Natural killer cell treated with Interleukin-12 subunit alpha and Interleukin-12 subunit beta and Interleukin-15 and Interleukin-18, amount 100 ng/mL, for 72 hours (primary cell): ENCODE measurements around the gene TNFRSF19. TPM values are rescaled to one million over a fixed set of nuclear protein-coding genes. Genes with fewer than 3 reads are reported as not detected.

Experiments used
- ATAC-seq, 2 donors: fragments of 150-1000 bp; cut with Tn5 transposase in 1 of 2; sonication (Bioruptor Pico), chemical (Tn5 transposase) in 1 of 2; 2 replicates each; pipeline ENCODE4 v1.10.0; 2021
- DNase-seq: peaks from one replicate; pipeline ENCODE4 v3.0.0; 2022; ENCODE audit warnings: low spot score
- H3K27ac Mint-ChIP-seq, 2 donors: 1 replicate in 1 of 2; 2 replicates in 1 of 2; pipeline ENCODE4 v1.8.0; 2022; ENCODE audit warnings: mixed read lengths in 2 of 2, mild to moderate bottlenecking in 1 of 2, moderate library complexity in 1 of 2
- H3K27me3 Mint-ChIP-seq, 2 donors: 1 replicate in 1 of 2; 2 replicates in 1 of 2; pipeline ENCODE4 v1.8.0; 2022; ENCODE audit warnings: mixed read lengths in 2 of 2
- H3K36me3 Mint-ChIP-seq: one replicate; pipeline ENCODE4 v1.8.0; 2022; ENCODE audit warnings: mixed read lengths
- H3K4me1 Mint-ChIP-seq, 2 donors: 1 replicate in 1 of 2; 2 replicates in 1 of 2; pipeline ENCODE4 v1.8.0; 2022; ENCODE audit warnings: low read depth in 2 of 2, mixed read lengths in 2 of 2, mild to moderate bottlenecking in 1 of 2
- H3K4me3 Mint-ChIP-seq: one replicate; pipeline ENCODE4 v1.8.0; 2022; ENCODE audit warnings: mixed read lengths
- H3K9me3 Mint-ChIP-seq: 2 replicates; pipeline ENCODE4 v1.8.0; 2022; ENCODE audit warnings: mixed read lengths
- total RNA-seq, 2 donors: library from RNA; stranded (reverse); gene quantifications; one replicate each; pipeline ENCODE4 v1.2.3, GENCODE V29; 2022

Gene TNFRSF19
- total RNA-seq, 2 donors from 2014 or later, result 0.14 to 0.17 TPM

GRCh38 chr13:23631311-23632047 lies 61.3 kb downstream of the TNFRSF19 start:
- ATAC-seq (no peak), DNase-seq (no peak)
- Mint-ChIP-seq H3K9me3 (no peaks in the 10 kb centered on the region), H3K4me3 (no peak overlapping the region), H3K4me1 (no peaks in the 10 kb centered on the region), H3K36me3 (no peaks in the 10 kb centered on the region), H3K27me3 (peaks cover 9 to 12% of the 10 kb centered on the region in 2 donors), H3K27ac (no peak overlapping the region)

GRCh38 chr13:23632048-23632582 lies 61.9 kb downstream of the TNFRSF19 start:
- no peak overlapping the region for H3K27ac Mint-ChIP-seq
- no peaks in the 10 kb centered on the region for H3K36me3 Mint-ChIP-seq
- H3K4me1 Mint-ChIP-seq, result no peaks in the 10 kb centered on the region
- H3K27me3 Mint-ChIP-seq, result peaks cover 9 to 11% of the 10 kb centered on the region in 2 donors
- DNase-seq (no peak), ATAC-seq (no peak)
- H3K4me3 Mint-ChIP-seq, result no peak overlapping the region
- H3K9me3 Mint-ChIP-seq, result no peaks in the 10 kb centered on the region

GRCh38 chr13:23632741-23633140 lies 62.5 kb downstream of the TNFRSF19 start:
- ATAC-seq (no peak), DNase-seq (no peak)
- Mint-ChIP-seq H3K4me1 (no peaks in the 10 kb centered on the region), H3K27ac (no peak overlapping the region), H3K4me3 (no peak overlapping the region), H3K9me3 (no peaks in the 10 kb centered on the region), H3K27me3 (peaks cover 6 to 9% of the 10 kb centered on the region in 2 donors), H3K36me3 (no peaks in the 10 kb centered on the region)

GRCh38 chr13:23634897-23635296 lies 64.7 kb downstream of the TNFRSF19 start:
- H3K27ac Mint-ChIP-seq, result no peak overlapping the region

GRCh38 chr13:23636360-23636759 lies 66.1 kb downstream of the TNFRSF19 start:
- ATAC-seq (no peak), DNase-seq (no peak)
- no peaks in the 10 kb centered on the region for H3K4me1 Mint-ChIP-seq
- H3K27ac Mint-ChIP-seq, result no peak overlapping the region
- peaks cover 0 to 4% of the 10 kb centered on the region in 2 donors for H3K27me3 Mint-ChIP-seq
- no peak overlapping the region for H3K4me3 Mint-ChIP-seq
- no peaks in the 10 kb centered on the region for H3K36me3 Mint-ChIP-seq
- H3K9me3 Mint-ChIP-seq, result no peaks in the 10 kb centered on the region

More at GRCh38 chr13:23634897-23635296, 64.7 kb downstream of the TNFRSF19 start:
- no peak overlapping the region for H3K4me3 Mint-ChIP-seq
- peaks cover under 1 to 4% of the 10 kb centered on the region in 2 donors for H3K27me3 Mint-ChIP-seq
- DNase-seq, result no peak
- ATAC-seq, result no peak
- no peaks in the 10 kb centered on the region for H3K9me3 Mint-ChIP-seq
- no peaks in the 10 kb centered on the region for H3K36me3 Mint-ChIP-seq
- H3K4me1 Mint-ChIP-seq, result no peaks in the 10 kb centered on the region

- no peak overlapping the region for H3K27ac Mint-ChIP-seq
- peaks cover 0 to 2% of the 10 kb centered on the region in 2 donors for H3K27me3 Mint-ChIP-seq
- no peaks in the 10 kb centered on the region for H3K4me1 Mint-ChIP-seq
- DNase-seq (no peak), ATAC-seq (no peak)
- H3K9me3 Mint-ChIP-seq, result no peaks in the 10 kb centered on the region
- H3K4me3 Mint-ChIP-seq, result no peak overlapping the region
- H3K36me3 Mint-ChIP-seq, result no peaks in the 10 kb centered on the region
These were observed 67.6 kb downstream of the TNFRSF19 start for GRCh38 chr13:23637829-23638228.

- no peak overlapping the region for H3K27ac Mint-ChIP-seq
These were observed 69.5 kb downstream of the TNFRSF19 start for GRCh38 chr13:23639674-23640073.

DNA sequence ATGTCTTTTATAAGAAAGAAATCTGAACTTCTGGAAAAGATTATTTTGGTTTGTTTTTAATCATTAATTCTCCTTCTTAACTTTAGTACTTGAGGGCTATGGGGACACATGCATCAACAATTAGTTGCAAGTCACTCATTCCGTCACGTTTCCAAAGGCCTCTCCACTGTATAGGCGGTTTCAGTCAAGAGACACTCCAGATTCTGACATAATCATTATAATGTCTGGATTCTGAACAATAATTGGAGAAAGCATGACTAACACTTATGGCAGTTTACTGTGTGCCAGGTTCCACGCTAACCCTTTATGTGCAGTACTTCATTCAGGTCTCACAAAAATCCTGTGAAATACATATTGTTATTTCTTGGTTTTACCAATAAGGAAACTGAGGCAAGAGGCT lies 71.9 kb downstream of the TNFRSF19 start:
- Mint-ChIP-seq H3K27ac (no peak overlapping the region), H3K36me3 (no peaks in the 10 kb centered on the region), H3K9me3 (no peaks in the 10 kb centered on the region), H3K27me3 (peaks cover 19 to 27% of the 10 kb centered on the region in 2 donors), H3K4me3 (no peak overlapping the region), H3K4me1 (no peaks in the 10 kb centered on the region)
- no peak for ATAC-seq
- no peak for DNase-seq

More at GRCh38 chr13:23639674-23640073, 69.5 kb downstream of the TNFRSF19 start:
- Mint-ChIP-seq H3K9me3 (no peaks in the 10 kb centered on the region), H3K27me3 (peaks cover 7 to 8% of the 10 kb centered on the region in 2 donors), H3K4me1 (no peaks in the 10 kb centered on the region), H3K36me3 (no peaks in the 10 kb centered on the region), H3K4me3 (no peak overlapping the region)
- ATAC-seq (peak in 1 of 2 donors; percentile 9), DNase-seq (no peak)

- H3K27me3 Mint-ChIP-seq, result peaks cover 22 to 41% of the 10 kb centered on the region in 2 donors
- H3K36me3 Mint-ChIP-seq, result no peaks in the 10 kb centered on the region
- ATAC-seq (no peak), DNase-seq (no peak)
- no peak overlapping the region for H3K4me3 Mint-ChIP-seq
- H3K4me1 Mint-ChIP-seq, result no peaks in the 10 kb centered on the region
- no peaks in the 10 kb centered on the region for H3K9me3 Mint-ChIP-seq
- H3K27ac Mint-ChIP-seq, result no peak overlapping the region
These were observed 73.3 kb downstream of the TNFRSF19 start for GRCh38 chr13:23643338-23644125.

- Mint-ChIP-seq H3K9me3 (no peaks in the 10 kb centered on the region), H3K4me3 (no peak overlapping the region), H3K27ac (no peak overlapping the region), H3K4me1 (no peaks in the 10 kb centered on the region), H3K27me3 (peaks cover 27 to 46% of the 10 kb centered on the region in 2 donors), H3K36me3 (no peaks in the 10 kb centered on the region)
- ATAC-seq (no peak), DNase-seq (no peak)
These were observed 73.9 kb downstream of the TNFRSF19 start for GRCh38 chr13:23644126-23644419.

DNA sequence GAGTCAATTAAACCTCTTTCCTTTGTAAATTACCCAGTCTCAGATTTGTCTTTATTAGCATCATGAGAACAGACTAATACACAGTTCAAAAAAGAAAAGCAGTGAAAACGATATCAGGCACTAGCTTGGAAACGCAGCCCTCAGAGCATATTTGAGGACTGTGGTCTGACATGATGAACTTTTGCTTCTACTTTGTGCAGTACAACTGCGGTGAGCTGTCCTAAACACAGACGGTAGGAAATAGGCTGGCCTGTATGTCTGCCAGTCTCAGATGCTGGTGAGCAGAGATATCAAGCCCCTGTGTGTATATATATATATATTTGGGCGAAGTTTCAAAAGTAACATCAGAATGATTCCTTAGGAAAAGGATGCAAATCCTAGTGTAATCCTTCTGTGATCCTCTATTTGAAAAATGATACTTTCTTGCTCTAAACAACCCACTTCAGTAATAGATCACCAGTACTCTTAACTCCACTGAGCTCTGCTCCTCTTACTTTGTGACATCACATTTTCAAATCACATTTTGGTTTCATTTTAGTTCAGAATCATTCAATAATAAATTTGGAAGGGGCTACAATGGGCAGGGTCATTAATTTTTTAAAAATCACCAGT lies 74.4 kb downstream of the TNFRSF19 start:
- no peak for DNase-seq
- no peak for ATAC-seq

GRCh38 chr13:23645851-23646250 lies 75.6 kb downstream of the TNFRSF19 start:
- Mint-ChIP-seq H3K27ac (no peak overlapping the region), H3K9me3 (no peaks in the 10 kb centered on the region), H3K4me3 (no peak overlapping the region), H3K36me3 (no peaks in the 10 kb centered on the region), H3K4me1 (peaks cover 0 to 3% of the 10 kb centered on the region in 2 donors), H3K27me3 (peaks cover 38 to 64% of the 10 kb centered on the region in 2 donors)
- ATAC-seq (no peak), DNase-seq (no peak)

More for the DNA sequence above, 74.4 kb downstream of the TNFRSF19 start:
- Mint-ChIP-seq H3K27me3 (peaks cover 29 to 52% of the 10 kb centered on the region in 2 donors), H3K4me1 (no peaks in the 10 kb centered on the region), H3K4me3 (no peak overlapping the region), H3K9me3 (no peaks in the 10 kb centered on the region), H3K36me3 (no peaks in the 10 kb centered on the region), H3K27ac (no peak overlapping the region)

DNA sequence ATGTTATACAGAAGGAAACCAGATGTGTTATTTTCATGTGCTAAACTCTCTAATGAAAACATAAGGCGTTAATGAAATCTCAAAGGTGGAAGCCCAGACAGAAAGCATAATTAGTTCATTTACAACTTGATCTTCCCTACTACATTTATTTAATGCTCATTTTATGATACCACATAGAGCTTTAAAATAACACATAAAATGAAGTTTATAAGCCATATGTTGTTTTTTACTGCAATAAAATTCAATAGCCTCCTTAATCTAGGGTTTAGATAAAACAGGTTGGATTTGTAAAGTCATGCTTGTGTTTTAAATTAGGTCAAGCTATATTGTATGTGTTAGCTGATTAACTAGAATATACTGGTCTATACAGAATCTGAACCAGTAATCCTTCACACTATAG lies 81.2 kb downstream of the TNFRSF19 start:
- no peaks in the 10 kb centered on the region for H3K36me3 Mint-ChIP-seq
- H3K27me3 Mint-ChIP-seq, result peaks cover 33 to 64% of the 10 kb centered on the region in 2 donors
- H3K9me3 Mint-ChIP-seq, result no peaks in the 10 kb centered on the region
- DNase-seq (no peak), ATAC-seq (no peak)
- H3K4me1 Mint-ChIP-seq, result peaks cover 24 to 32% of the 10 kb centered on the region in 2 donors
- no peak overlapping the region for H3K27ac Mint-ChIP-seq
- H3K4me3 Mint-ChIP-seq, result no peak overlapping the region

DNA sequence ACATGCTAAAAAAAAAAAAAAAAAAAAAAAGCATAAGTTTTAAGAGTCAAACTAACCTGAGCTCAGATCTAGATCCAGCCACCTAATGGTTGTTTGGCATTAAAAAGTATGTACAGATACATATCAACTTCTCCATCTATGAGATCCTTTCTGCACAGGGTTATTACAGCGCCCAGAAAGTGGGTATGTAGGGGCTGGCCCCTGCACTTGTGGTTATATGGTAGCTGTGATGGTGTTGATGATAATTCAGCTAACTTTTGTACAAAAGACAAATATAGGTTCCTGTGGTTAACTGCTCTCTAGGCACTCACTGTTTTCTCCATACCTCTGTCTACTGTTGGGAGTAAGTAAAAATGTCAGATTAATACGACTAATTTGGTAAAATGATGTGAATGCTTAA lies 81.7 kb downstream of the TNFRSF19 start:
- Mint-ChIP-seq H3K9me3 (no peaks in the 10 kb centered on the region), H3K4me3 (peak overlapping the region; percentile 13), H3K27ac (no peak overlapping the region), H3K27me3 (peaks cover 35 to 61% of the 10 kb centered on the region in 2 donors), H3K36me3 (no peaks in the 10 kb centered on the region), H3K4me1 (peaks cover 24 to 32% of the 10 kb centered on the region in 2 donors)
- DNase-seq, result no peak
- ATAC-seq, result peak in 1 of 2 donors; percentile 67
